ENCODE measurements around the gene ERI3.

DNA sequence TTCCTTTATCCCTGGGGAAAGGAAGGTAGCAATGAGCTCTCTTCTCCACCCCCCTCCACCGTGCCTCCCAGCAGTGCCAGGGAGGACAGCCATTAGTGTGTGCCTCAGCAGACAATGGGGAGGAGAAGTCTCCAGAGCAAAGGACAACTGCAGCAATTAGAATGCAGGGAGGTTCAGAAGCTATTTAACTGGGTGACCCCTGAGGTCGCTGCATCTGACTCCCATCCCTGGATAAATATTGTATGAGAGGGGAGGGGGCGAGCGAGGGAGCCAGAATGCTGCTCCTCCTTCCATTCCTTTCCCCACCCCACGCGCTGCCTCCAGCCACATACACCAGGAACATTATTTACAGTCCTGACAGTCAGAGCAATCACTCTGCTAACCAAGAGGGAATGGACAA is 59.0 kb downstream of the ERI3 start:
- no peak for TF ChIP-seq CTCF (IDR thresholded peaks at IDR 0.05; ENCODE audit: borderline replicate concordance, extremely low read depth, low read length, poor library complexity, severe bottlenecking)
- TF ChIP-seq EZH2 (IDR thresholded peaks at IDR 0.05; ENCODE audit: borderline replicate concordance, low read depth, low read length, severe bottlenecking) = no peak

Data from DND-41 (cell line).